DMS 273 treated with DMSO at 0.1 percent for 48 hours (cell line): ENCODE measurements around the gene ZNF554.

Source experiments
- DNase-seq: peaks from one replicate; lab custom pipeline; 2025; lab: John Stamatoyannopoulos, UW

ZNF554 gene

DNA sequence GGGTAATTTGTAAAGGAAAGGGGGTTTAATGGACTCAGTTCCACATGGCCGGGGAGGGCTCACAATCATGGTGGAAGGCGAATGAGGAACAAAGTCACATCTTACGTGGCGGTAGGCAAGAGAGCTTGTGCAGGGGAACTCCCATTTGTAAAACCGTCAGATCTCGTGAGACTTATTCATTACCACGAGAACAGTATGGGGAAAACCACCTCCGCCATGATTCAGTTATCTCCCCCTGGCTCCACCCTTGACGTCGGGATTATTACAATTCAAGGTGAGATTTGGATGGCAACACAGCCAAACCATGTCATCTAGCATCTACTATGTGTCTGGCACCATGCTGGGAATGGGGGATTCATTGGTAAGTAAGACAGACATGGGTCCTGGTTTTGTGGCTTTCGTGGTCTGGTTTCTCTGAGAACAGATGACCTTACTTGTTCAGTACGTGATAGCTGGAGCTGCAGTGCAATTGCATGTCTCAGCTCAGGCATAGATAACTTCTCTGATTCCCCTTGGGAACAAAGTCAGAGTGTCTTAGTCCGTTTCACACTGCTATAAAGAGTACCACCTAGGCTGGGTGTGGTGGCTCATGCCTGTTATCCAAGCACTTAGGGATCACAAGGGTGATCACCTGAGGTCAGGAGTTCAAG, 8.3 kb downstream of the ZNF554 start:
- DNase-seq: no peak

- DNase-seq: no peak
Observed at GRCh38 chr19:2834294-2834871, 14.7 kb downstream of the ZNF554 start.

DNA sequence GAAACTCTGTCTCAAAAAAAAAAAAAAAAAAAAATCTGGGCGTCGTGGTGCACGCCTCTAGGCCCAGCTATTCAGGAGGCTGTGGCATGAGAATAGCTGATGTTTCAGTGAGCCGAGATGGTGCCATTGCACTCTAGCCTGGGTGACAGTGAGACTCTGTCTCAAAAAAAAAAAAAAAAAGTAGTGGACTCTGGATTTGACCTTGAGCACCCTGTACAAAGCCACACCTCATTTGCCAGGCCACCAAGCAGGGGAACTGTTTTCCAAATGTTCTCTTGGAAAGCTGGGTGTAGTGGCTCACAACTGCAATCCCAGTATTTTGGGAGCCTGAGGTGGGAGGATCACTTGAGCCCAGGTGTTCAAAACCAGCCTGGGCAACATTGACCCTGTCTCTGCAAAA, 17.8 kb downstream of the ZNF554 start:
- DNase-seq: no peak

- peak; percentile 95 for DNase-seq
Observed at GRCh38 chr19:2840794-2841791, 21.4 kb downstream of the ZNF554 start, which contains the start of gene ZNF555. ZNF555 (plus strand) TSS chr19:2841475; CDS start chr19:2841573, 98 bp downstream.

DNA sequence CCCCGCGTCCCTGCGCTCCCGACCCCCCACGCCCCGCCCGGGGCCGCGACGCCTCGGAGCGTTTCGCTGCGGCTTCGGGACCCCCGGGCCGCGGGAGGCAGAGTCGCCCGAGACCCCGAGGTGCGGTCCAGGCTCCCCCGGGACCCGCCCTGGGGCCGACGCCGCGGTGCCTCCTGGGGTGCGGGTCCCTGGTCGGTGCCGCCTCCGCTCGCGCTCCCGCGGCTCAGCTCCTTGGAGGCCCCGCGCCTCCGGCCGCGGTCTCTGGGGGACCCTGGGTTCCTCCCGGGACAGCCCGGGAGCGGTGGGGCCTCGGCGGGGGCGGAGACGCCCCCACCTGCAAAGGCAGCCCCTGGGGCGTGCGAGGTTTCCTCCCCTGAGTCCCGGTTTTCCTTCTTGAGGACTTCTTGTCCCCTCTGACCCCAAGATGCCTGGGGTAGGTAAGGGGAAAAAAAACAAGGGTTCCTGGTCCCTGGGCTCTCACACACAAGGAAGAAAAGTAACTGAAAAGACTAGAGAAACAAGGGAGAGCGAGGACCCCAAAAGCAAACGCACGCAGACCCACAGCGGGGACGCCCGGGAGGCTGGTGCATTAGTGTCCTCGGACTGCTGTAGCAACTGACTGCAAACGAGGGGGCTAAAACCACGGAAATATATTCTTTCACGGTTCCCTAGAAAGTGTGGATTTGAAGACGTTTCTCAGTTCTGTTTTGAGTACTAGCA, 22.3 kb downstream of the ZNF554 start:
- DNase-seq: no peak

DNA sequence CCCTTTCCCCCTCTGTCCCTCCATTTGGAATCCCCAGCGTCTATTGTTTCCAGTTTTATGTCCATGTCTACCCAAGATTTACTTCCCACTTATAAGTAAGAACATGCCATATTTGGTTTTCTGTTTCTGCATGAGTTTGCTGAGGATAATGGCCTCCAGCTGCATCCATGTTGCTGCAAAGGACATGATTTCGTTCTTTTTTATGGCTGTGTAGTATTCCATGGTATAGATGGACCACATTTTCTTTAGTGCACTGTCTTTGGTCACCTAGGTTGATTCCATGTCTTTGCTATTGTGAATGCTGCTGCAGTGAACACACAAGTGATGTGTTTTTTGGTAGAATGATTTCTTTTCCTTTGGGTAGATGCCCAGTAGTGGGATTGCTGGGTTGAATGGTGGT, 25.4 kb downstream of the ZNF554 start:
- DNase-seq: no peak

DNA sequence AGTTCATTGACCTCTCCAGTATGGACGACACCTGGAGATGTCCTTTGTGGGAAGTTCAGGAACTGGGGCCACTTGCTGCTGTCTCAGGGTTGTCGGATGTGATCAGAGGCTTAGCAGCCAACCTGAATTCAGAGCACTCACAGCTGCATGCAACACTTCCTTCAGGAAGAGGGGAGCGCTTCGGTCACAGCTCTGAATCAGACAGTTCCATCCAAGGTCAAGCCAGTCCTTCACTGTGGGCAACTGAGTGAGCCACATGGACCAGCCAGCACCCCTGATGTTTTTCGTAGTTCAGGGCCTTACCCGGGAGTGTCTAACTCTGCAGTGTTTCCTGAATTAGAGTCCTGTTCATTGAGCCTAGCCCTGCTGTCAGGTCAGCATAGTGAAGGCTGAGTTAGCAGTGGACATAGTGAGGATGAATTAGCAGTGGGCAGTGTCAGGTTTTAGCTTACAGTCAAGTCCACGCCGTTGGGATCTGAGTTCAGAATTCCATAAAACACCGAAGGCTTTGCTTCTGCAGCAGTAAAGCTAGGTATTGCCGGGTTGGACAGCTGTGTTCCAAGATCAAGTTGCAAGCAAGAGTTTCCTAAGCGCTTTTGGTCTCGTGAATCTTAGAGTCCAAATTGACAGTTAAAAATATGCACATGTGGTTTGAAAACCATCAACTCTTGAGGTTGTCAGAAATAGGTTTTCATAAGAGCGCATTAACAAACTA, 26.7 kb downstream of the ZNF554 start:
- no peak for DNase-seq

GRCh38 chr19:2847507-2847906, 27.8 kb downstream of the ZNF554 start:
- DNase-seq: no peak

DNA sequence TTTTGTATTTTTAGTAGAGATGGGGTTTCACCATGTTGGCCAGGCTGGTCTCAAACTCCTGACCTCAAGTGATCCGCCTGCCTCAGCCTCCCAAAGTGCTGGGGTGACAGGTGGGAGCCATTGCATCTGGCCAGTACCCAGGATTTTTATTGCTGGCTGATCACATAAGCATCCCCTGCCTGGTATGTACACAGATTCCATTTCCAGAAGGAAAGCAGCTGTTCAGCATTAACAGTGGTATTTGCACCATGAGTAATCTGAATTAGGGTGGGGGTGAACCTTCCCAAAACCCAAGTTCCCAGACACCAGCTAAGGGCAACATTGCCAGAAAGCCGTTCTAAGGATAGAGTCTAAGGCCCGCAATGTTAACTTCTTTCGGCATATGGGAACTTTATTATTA, 28.9 kb downstream of the ZNF554 start:
- DNase-seq: no peak

DNA sequence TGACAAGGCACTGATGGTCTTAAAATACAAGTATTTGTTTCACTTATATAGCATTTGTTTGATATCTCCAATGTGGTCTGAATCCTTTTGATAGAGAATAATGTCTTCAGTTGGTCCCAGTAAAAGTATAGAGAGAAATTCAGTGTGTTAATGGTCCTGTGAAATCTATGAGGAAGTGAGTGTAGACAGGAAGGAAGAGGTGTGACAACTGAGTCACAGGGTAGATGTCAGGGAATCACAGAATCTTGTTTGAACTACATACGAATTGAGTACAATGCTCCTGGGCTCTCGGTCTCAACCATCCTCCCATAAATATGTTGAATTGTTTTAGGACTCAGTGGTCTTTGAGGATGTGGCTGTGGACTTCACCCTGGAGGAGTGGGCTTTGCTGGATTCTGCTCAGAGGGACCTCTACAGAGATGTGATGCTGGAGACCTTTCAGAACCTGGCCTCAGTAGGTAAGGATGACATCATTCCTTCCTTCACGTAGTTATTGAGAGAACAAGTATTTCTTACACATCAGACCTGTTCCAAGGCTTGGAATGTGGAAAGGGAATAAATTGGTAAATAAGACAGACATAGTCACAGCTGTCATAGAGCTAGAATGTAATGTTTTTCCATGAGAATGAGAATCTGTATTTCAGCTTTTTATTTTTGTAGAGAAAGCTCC, 30.7 kb downstream of the ZNF554 start:
- DNase-seq: no peak

DNA sequence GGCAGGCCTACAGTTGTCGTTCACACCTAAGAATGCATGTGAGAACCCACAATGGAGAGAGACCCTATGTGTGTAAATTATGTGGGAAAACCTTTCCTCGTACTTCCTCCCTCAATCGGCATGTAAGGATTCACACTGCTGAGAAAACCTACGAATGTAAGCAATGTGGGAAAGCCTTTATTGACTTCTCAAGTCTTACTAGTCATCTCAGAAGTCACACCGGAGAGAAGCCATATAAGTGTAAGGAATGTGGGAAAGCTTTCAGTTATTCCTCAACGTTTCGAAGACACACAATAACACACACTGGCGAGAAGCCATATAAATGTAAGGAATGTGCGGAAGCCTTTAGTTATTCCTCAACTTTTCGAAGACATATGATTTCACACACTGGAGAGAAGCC, 32.9 kb downstream of the ZNF554 start:
- DNase-seq: no peak

GRCh38 chr19:2853015-2853606, 33.4 kb downstream of the ZNF554 start:
- DNase-seq: no peak

GRCh38 chr19:2854849-2855248, 35.2 kb downstream of the ZNF554 start:
- no peak for DNase-seq

DNA sequence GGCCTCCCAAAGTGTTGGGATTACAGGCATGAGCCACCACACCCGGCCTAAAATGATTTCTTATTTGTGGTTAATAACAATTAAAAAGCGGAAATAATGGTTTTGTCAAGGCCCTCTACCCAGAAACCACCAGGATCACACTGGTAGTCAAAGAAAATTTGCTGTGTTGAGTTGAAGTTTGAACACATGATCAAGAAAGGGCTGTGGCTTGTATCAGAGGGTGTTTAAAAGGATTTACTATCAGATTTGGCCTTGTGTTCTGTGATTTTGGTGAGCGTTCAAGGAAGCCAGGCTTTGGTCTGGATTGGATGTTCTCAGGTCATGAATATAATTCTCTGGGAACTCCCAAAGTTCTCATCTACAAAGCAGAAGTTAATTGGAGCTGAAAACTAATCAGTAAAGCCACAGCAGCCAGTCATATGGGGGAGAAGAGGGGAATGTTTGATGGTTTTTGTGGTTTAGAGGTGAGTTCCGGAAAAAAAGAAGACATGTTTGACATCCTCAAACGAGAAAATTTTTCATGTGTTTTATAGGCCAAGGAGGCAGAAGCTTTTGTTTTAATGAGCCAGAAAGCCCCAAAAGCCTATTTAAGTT, 36.9 kb downstream of the ZNF554 start:
- no peak for DNase-seq

DNA sequence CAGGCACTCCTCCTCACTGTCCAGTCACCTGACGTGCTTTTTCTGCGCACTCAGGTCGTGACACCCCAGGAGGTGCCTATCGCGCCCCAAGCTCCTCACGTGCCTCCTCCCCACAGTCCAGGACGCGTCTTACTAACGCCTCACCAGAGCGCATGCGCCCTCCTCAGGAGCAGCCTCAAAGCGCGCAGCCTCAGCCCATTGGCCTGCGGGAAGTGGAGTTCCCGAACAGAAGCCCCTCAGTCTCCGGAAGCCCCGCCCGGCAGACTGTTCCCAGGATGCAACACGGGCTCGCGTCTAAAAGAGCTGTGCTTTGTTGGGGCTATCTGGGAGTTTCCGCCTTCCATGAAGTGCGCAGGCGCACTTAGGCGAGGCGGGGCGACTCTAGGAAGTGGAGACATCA, 39.2 kb downstream of the ZNF554 start:
- no peak for DNase-seq

DNA sequence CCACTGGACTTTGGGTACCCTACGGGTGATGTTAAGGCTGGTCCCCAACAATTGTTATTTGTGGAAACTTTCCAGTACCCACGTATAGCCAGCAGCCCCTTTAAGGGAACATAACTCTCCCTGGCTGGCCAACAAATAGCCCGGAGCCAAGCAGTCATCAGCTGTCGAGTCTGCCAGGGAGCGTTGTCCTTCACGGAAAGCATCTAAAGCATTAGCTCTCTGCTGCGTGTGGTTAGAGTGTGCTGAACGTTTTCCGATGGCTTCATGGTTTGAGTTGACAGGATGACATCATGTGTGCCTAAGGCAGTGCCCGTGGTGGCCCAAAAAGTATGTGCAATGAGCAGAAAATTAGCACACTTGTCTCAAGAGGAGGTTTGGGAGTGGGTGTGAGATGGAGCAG, 44.1 kb downstream of the ZNF554 start:
- no peak for DNase-seq

- DNase-seq: no peak
Observed at GRCh38 chr19:2865334-2866100, 45.8 kb downstream of the ZNF554 start.

- no peak for DNase-seq
Observed at GRCh38 chr19:2866495-2867024, 46.9 kb downstream of the ZNF554 start.
